A673 (cell line): ENCODE measurements around the gene ZFPM1.

Experiments
- EZH2 ChIP-seq: fragments of 200-600 bp; sonication (generic); IDR thresholded peaks from 2 replicates; pipeline ENCODE4 v1.6.1; 2017; ENCODE audit warnings: borderline replicate concordance, low read depth, mild to moderate bottlenecking, mixed read lengths, antibody characterized with exemption, low read length; ENCODE audit not compliant: poor library complexity, severe bottlenecking
- TF ChIP-seq, protein P1 (sequence below): fragments of 300-800, 200-600 bp; sonication (generic); conservative IDR thresholded peaks from 2 replicates; pipeline ENCODE4 v1.5.1; 2017; ENCODE audit warnings: low read depth, mild to moderate bottlenecking, antibody characterized with exemption, low read length, moderate library complexity, mixed read lengths

DNA sequence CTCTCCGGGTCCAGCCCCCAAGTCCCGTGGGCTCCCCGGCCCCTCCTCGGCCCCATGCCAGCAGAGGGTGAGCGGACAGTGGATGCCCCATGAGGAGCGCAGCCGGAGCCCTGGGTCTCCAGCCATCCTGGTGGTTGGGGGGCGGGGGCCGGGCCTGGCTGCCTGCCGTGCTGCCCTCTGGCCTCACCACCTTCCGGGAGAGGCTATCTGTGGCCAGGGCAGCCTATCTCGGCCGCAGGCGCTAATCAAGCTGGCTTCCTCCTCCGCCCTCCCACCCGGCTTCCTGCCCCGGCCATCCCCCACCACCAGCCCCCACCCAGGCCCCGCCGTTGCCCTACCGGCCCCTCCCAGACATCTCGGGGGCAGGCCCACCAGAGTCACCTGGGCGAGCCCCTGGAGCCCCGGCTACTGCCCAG is 46.8 kb downstream of the ZFPM1 start:
- no peak for TF ChIP-seq EZH2
- TF ChIP-seq, protein P1, sequence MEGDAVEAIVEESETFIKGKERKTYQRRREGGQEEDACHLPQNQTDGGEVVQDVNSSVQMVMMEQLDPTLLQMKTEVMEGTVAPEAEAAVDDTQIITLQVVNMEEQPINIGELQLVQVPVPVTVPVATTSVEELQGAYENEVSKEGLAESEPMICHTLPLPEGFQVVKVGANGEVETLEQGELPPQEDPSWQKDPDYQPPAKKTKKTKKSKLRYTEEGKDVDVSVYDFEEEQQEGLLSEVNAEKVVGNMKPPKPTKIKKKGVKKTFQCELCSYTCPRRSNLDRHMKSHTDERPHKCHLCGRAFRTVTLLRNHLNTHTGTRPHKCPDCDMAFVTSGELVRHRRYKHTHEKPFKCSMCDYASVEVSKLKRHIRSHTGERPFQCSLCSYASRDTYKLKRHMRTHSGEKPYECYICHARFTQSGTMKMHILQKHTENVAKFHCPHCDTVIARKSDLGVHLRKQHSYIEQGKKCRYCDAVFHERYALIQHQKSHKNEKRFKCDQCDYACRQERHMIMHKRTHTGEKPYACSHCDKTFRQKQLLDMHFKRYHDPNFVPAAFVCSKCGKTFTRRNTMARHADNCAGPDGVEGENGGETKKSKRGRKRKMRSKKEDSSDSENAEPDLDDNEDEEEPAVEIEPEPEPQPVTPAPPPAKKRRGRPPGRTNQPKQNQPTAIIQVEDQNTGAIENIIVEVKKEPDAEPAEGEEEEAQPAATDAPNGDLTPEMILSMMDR = no peak
